Kidney epithelial cell (primary cell): ENCODE results near the gene RERE. TPM values are rescaled to one million over a fixed set of nuclear protein-coding genes. Genes with fewer than 3 reads are reported as not detected.

ENCODE experiments used
- DNase-seq: peaks from one replicate; pipeline ENCODE4 v3.0.0-alpha.2; 2010; ENCODE audit warnings: low read depth
- H3K27me3 ChIP-seq: 2 replicates; pipeline ENCODE4 v1.6.0; 2011; ENCODE audit warnings: low read length; ENCODE audit not compliant: control insufficient read depth, insufficient read depth
- H3K36me3 ChIP-seq: 2 replicates; pipeline ENCODE4 v1.5.1; 2011; ENCODE audit warnings: low read length; ENCODE audit not compliant: control insufficient read depth, insufficient read depth
- H3K4me3 ChIP-seq: 2 replicates; pipeline ENCODE4 v1.5.1; 2011; ENCODE audit warnings: low read depth, mild to moderate bottlenecking, control low read depth, low read length
- CTCF ChIP-seq: IDR thresholded peaks from 2 replicates; pipeline ENCODE4 v1.5.1; 2011; ENCODE audit warnings: mild to moderate bottlenecking, moderate library complexity, low read length, control low read depth, inconsistent platforms; ENCODE audit not compliant: insufficient read depth, poor library complexity, severe bottlenecking
- total RNA-seq: library from RNA; depleted of rRNA; stranded (reverse); fragments of >200 nt; gene quantifications from 2 replicates; pipeline ENCODE4 v1.2.3, GENCODE V29; 2015

Gene RERE
- total RNA-seq, 1 donor from 2014 or later = 47.5 TPM

GRCh38 chr1:8752921-8753713, 64.3 kb downstream of the RERE start:
- no peaks in the 10 kb centered on the region for H3K27me3 ChIP-seq

GRCh38 chr1:8752411-8752810, 65.0 kb downstream of the RERE start:
- DNase-seq = no peak
- TF ChIP-seq CTCF = no peak
- no peaks in the 10 kb centered on the region for H3K36me3 ChIP-seq
- H3K4me3 ChIP-seq = no peak overlapping the region
- no peaks in the 10 kb centered on the region for H3K27me3 ChIP-seq

More at GRCh38 chr1:8752921-8753713, 64.3 kb downstream of the RERE start:
- no peak overlapping the region for H3K4me3 ChIP-seq
- DNase-seq = no peak
- no peaks in the 10 kb centered on the region for H3K36me3 ChIP-seq
- no peak for TF ChIP-seq CTCF

GRCh38 chr1:8751984-8752383, 65.5 kb downstream of the RERE start:
- Histone ChIP-seq H3K36me3 (no peaks in the 10 kb centered on the region), H3K27me3 (no peaks in the 10 kb centered on the region), H3K4me3 (no peak overlapping the region)
- no peak for DNase-seq
- TF ChIP-seq CTCF = no peak

- TF ChIP-seq CTCF = no peak
- no peak for DNase-seq
- Histone ChIP-seq H3K36me3 (no peaks in the 10 kb centered on the region), H3K4me3 (no peak overlapping the region), H3K27me3 (no peaks in the 10 kb centered on the region)
Observed at GRCh38 chr1:8747879-8748825, 69.3 kb downstream of the RERE start.

GRCh38 chr1:8746554-8746953, 70.9 kb downstream of the RERE start:
- no peak overlapping the region for H3K4me3 ChIP-seq
- H3K27me3 ChIP-seq = no peaks in the 10 kb centered on the region
- H3K36me3 ChIP-seq = no peaks in the 10 kb centered on the region
- TF ChIP-seq CTCF = no peak
- no peak for DNase-seq
